G401.6 (cell line): ENCODE measurements around the gene GUCA1C.

Experiments used
- FAIRE-seq: peaks from 2 replicates; lab custom pipeline; 2012; peaks lifted over from hg19 to GRCh38; lab: Jason Lieb, UNC

Gene GUCA1C

GRCh38 chr3:108953700-108954099, at the start of gene GUCA1C:
GUCA1C (minus strand) TSS chr3:108953879; CDS start chr3:108953762, 117 bp downstream.
- no peak for FAIRE-seq

- FAIRE-seq: no peak
Observed at GRCh38 chr3:108998436-108998835, 44.8 kb upstream of the GUCA1C start.

- FAIRE-seq: no peak
Observed at GRCh38 chr3:108985844-108986243, 32.2 kb upstream of the GUCA1C start.

GRCh38 chr3:108983051-108983450, 29.4 kb upstream of the GUCA1C start:
- no peak for FAIRE-seq

- FAIRE-seq: no peak
Observed at GRCh38 chr3:108976058-108976457, 22.4 kb upstream of the GUCA1C start.

GRCh38 chr3:108973019-108973418, 19.3 kb upstream of the GUCA1C start:
- FAIRE-seq: no peak

GRCh38 chr3:108972482-108972881, 18.8 kb upstream of the GUCA1C start:
- no peak for FAIRE-seq

- FAIRE-seq: no peak
Observed at GRCh38 chr3:108970561-108970960, 16.9 kb upstream of the GUCA1C start.

GRCh38 chr3:108966773-108967172, 13.1 kb upstream of the GUCA1C start:
- no peak for FAIRE-seq

GRCh38 chr3:108959017-108959416, 5.3 kb upstream of the GUCA1C start:
- no peak for FAIRE-seq

GRCh38 chr3:108953210-108953609, 469 bp downstream of the GUCA1C start:
- FAIRE-seq: no peak

GRCh38 chr3:108951820-108952501, 1.7 kb downstream of the GUCA1C start:
- FAIRE-seq: no peak

- FAIRE-seq: no peak
Observed at GRCh38 chr3:108947855-108948254, 5.8 kb downstream of the GUCA1C start.

- no peak for FAIRE-seq
Observed at GRCh38 chr3:108946292-108947285, 7.1 kb downstream of the GUCA1C start.

GRCh38 chr3:108940568-108941263, 13.0 kb downstream of the GUCA1C start:
- no peak for FAIRE-seq

- no peak for FAIRE-seq
Observed at GRCh38 chr3:108940166-108940565, 13.5 kb downstream of the GUCA1C start.

GRCh38 chr3:108936924-108937689, 16.6 kb downstream of the GUCA1C start:
- no peak for FAIRE-seq

- no peak for FAIRE-seq
Observed at GRCh38 chr3:108931035-108931434, 22.6 kb downstream of the GUCA1C start.

- FAIRE-seq: no peak
Observed at GRCh38 chr3:108918866-108919265, 34.8 kb downstream of the GUCA1C start.

- FAIRE-seq: no peak
Observed at GRCh38 chr3:108914774-108915641, 38.7 kb downstream of the GUCA1C start.

- FAIRE-seq: no peak
Observed at GRCh38 chr3:108909799-108910198, 43.9 kb downstream of the GUCA1C start.
